HG03469 (cell line): ENCODE results near the gene DDX51.

Experiments
- ATAC-seq: cut with Tn5 transposase; IDR thresholded peaks from one replicate; pipeline ENCODE4 v1.9.1; 2021; ENCODE audit warnings: mild to moderate bottlenecking, moderate library complexity, moderate number of reproducible peaks; ENCODE audit not compliant: unreplicated experiment

Gene DDX51

GRCh38 chr12:132094269-132094891 lies 49.7 kb downstream of the DDX51 start:
- ATAC-seq = no peak

GRCh38 chr12:132089407-132089910 lies 54.7 kb downstream of the DDX51 start:
- no peak for ATAC-seq
